A172 (cell line): ENCODE results near the gene VAV3. TPM values are rescaled to one million over a fixed set of nuclear protein-coding genes. Genes with fewer than 3 reads are reported as not detected.
"Not testable (repeated sequence)": the region's sequence is repeated elsewhere in the genome, so short reads cannot be mapped to it uniquely, and the experiment has no call there.

Experiments used
- DNase-seq: peaks from one replicate; pipeline ENCODE4 v3.0.0-alpha.2; 2015; ENCODE audit warnings: low spot score
- total RNA-seq: library from RNA; depleted of rRNA; stranded (reverse); fragments of >200 nt; shearing (Covaris generic); gene quantifications from 2 replicates; pipeline ENCODE4 v1.2.3, GENCODE V29; 2014; rRNA removed

VAV3 gene, protein sequence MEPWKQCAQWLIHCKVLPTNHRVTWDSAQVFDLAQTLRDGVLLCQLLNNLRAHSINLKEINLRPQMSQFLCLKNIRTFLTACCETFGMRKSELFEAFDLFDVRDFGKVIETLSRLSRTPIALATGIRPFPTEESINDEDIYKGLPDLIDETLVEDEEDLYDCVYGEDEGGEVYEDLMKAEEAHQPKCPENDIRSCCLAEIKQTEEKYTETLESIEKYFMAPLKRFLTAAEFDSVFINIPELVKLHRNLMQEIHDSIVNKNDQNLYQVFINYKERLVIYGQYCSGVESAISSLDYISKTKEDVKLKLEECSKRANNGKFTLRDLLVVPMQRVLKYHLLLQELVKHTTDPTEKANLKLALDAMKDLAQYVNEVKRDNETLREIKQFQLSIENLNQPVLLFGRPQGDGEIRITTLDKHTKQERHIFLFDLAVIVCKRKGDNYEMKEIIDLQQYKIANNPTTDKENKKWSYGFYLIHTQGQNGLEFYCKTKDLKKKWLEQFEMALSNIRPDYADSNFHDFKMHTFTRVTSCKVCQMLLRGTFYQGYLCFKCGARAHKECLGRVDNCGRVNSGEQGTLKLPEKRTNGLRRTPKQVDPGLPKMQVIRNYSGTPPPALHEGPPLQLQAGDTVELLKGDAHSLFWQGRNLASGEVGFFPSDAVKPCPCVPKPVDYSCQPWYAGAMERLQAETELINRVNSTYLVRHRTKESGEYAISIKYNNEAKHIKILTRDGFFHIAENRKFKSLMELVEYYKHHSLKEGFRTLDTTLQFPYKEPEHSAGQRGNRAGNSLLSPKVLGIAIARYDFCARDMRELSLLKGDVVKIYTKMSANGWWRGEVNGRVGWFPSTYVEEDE
- total RNA-seq, result 0.65 and 0.88 TPM in 2 replicates

GRCh38 chr1:107965110-107965991 lies at the start of gene VAV3:
Gene VAV3 (minus strand): TSS chr1:107965180. CDS start chr1:107964869, 311 bp downstream.
- no peak for DNase-seq

- no peak for DNase-seq
Observed at GRCh38 chr1:108012553-108012952, 47.6 kb upstream of the VAV3 start.

GRCh38 chr1:108011295-108011694 lies 46.3 kb upstream of the VAV3 start:
- no peak for DNase-seq

GRCh38 chr1:108010581-108010980 lies 45.6 kb upstream of the VAV3 start:
- peak; percentile 35 for DNase-seq

DNA sequence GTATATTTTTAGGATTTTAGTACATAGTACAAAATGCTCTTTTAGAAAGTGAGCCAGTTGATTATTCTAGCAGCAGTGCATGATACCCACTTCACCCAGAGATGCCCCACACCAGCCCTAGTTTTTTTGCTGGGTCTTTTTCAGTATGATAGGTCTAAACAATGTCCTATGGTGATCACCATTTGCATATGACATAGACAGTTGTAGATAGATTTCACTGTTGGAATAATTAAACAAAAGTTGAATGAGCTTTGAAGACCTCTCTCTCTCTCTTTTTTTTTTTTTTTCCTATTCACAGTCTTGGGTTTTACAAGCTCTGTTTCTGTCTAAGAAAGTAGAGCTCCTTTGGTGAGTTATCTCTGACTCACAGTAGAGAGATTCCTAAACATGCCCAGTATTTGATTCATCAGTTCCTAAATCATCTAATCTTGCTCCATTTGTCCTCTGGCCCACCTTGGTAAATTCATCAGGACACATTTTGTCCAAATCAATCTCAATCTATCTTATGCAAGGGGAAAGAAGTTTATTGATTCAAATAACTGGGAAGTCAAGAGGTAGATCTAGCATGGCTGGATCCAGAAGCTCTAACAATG lies 44.7 kb upstream of the VAV3 start:
- DNase-seq, result peak; percentile 82

GRCh38 chr1:108007531-108007930 lies 42.6 kb upstream of the VAV3 start:
- no peak for DNase-seq

GRCh38 chr1:108007070-108007469 lies 42.1 kb upstream of the VAV3 start:
- DNase-seq, result no peak

DNA sequence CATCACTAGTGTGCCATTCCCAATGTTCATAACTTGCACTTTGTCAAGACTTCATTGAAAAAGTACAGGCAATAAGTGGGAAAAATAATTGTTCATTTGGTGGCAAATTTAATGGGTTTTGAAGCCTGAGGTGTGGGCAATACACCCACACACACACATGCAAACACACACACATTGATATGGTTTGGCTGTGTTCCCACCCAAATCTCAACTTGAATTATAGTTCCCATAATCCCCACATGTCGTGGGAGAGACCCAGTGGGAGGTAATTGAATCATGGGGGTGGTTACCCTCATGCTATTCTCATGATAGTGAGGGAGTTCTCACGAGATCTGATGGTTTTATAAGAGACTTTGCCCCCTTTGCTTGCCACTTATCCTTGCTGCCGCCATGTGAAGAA lies 39.9 kb upstream of the VAV3 start:
- not testable (repeated sequence) for DNase-seq

DNA sequence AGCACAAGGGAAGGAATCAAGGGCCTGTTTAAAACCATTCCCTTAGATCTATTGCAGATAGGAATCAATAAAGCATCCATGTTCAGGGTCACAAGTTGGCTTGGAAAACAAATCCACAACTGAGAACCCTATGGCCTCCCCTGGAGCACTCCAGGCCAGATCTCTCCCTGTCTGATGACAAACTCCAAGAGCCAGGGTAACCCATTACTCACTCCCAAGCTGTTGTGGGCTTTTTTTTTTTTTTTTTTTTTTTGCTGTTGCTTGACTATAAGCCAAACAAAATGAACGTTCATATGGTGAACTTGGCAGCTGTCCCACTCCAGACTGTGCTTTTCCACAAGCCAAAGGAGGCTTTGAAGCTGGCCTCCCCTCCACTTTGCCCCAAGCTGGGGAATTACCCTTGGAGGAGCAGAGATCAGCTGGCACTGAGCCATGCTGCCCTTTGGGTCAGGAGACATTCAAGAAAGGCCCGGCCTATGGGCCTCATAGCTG lies 35.7 kb upstream of the VAV3 start:
- DNase-seq, result peak; percentile 56

DNA sequence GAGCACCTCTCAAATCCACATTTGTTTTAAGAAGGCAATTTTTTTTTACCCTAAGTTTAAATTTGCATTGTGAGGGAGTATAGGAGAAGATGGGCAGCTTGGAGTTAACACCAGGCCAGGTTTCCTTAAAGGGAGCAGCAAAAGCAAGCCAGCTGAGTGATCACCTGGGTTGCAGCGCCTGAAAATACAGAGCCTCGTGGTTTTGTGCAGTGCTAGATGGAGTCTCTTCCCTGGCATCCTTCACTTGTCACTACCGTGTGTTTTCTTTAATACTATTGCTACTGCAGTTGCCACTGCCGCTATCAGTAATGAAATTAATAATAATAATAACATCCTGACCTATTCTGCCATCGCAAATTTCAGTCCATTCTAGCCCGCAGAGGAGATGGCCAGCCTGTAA lies 35.2 kb upstream of the VAV3 start:
- DNase-seq, result no peak

DNA sequence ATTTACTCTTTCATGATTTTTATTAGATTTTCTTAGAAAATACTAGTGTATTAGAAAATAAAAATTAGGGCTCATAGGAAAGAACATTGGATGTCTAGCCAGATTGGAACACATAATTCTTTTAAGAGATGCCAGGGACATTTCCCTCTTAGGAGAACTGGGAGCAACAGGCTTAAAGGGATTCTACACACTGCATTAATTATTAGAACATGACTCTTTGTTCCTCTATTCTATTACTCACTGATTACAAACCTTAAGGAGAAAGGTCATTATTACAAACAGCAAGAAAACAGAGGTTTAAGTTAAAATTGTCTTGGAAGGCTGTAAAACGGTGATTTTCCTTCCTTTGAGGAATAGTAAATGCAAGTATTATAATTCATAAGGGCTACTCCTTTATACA lies 32.9 kb upstream of the VAV3 start:
- DNase-seq, result no peak

- DNase-seq, result no peak
Observed at GRCh38 chr1:107993920-107994319, 28.9 kb upstream of the VAV3 start.

GRCh38 chr1:107992347-107992746 lies 27.4 kb upstream of the VAV3 start:
- no peak for DNase-seq

DNA sequence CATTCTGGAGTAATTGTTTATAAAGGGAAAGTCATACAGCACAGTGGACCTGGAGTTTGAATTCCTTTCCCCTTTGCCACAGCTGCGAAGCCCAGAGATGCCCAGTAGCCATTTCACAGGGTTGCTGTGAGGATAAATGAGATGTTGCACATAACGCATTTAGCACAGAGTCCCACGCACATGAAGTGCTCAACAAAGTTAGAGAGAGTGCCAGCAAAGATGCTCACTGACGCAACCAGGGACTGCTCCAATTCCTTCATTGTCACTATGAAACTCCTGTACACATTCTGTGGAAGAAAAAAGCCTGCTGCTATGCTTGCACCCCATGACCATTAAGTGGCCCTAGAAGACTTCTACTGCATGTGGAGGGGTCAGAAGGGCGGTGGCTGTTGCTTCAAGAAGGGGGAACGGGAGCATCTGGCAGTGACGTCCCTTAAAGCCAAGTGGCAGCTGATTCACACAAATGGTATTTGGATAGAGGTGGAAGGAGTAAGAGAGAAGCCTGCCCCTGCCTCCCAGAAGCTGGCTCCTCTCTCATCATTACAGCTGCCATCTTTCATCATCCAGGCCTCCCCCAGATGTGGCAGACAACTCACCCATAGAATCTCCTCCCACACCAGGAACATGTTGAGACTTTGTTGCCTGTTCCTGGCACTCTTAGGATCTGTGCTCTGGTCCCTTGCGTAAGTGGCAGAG lies 26.5 kb upstream of the VAV3 start:
- peak; percentile 80 for DNase-seq

GRCh38 chr1:107990606-107991005 lies 25.6 kb upstream of the VAV3 start:
- peak; percentile 40 for DNase-seq

- no peak for DNase-seq
Observed at GRCh38 chr1:107981277-107981676, 16.3 kb upstream of the VAV3 start.

DNA sequence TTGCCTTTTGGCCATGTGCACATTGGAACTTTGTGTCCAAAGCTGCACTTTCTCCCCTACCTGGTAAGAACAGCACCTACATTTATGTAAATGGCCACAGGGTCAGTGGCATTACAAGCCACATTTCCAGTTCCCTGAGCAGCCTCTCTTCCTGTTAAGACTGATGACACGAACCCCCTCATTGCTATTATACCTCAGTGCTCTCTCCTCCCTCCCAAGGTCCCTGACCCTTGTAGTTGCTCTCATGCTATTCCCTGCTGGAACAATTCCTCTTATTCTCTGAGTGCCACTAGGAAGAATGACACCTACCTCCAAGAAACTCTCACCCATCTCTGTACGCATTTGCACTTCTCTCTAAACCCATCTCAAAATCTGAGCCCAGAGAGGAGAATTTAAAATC lies 14.9 kb upstream of the VAV3 start:
- DNase-seq, result no peak

GRCh38 chr1:107979088-107979487 lies 14.1 kb upstream of the VAV3 start:
- DNase-seq, result no peak

DNA sequence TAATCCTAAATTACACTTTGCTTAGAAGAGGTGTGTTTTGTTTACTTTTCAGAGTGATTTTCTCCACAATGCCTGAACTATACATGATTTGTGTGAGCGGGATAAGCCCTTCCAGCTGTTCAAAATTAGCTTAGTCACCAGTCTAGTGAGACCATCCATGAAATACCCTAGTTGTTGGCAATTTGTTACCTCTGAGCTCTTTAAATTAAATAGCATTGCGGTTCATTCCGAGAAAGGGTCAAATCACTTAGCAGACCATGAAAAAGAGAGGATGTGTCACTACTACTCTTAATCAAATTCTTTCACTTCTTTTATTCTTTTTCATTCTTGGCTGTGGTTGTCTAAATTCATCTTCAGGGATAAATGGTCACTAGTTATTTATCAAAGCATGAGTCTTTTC lies 11.9 kb upstream of the VAV3 start:
- peak; percentile 86 for DNase-seq

GRCh38 chr1:107976431-107976830 lies 11.5 kb upstream of the VAV3 start:
- no peak for DNase-seq

DNA sequence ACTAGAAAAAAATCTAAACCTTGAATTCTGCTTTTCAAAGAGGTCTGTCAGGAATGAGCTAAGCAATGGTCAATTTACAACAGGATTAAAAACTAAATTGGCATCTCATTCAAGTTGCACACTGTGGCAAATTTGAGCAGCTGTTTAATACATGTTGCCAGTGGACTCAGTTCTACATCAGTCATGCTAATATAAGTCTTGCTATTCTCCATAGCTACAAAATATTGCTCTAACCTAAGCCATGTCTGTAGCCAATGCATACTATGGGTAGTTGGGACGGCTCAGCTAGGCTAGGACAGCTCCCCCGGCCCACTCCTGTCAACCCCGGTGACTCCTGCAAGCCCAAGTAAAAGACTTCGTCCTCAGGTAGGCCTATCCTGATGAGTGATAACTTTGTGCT lies 10.9 kb upstream of the VAV3 start:
- no peak for DNase-seq
